ENCODE results near the gene CUBN.

DNA sequence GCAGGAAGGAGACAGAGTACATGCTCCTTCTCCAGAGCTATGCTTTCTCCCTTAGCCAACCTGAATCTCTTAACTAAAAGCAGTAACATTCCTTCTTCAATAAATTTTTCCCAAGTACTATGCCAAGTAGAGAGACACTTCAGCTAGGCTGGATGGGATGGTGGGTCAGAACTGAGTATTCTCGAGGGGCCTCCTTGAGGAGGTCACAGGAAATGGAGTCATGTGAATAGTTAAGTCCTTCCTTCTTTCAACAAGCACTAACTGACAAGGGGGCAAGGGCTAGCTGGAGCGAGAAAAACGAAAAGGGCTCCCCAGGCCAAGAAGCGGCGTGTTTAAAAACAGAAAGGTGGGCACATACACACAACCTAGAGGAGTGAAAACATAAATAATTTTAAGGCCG lies 317.8 kb downstream of the CUBN start:
- no peak for TF ChIP-seq TP53 (CRISPR knock-in tag; IDR thresholded peaks at IDR 0.05)
- no peak for TF ChIP-seq TEAD1 (CRISPR knock-in tag; IDR thresholded peaks at IDR 0.05)
- TF ChIP-seq NR2C2 (CRISPR knock-in tag; IDR thresholded peaks at IDR 0.05): no peak
- TF ChIP-seq, protein P1, sequence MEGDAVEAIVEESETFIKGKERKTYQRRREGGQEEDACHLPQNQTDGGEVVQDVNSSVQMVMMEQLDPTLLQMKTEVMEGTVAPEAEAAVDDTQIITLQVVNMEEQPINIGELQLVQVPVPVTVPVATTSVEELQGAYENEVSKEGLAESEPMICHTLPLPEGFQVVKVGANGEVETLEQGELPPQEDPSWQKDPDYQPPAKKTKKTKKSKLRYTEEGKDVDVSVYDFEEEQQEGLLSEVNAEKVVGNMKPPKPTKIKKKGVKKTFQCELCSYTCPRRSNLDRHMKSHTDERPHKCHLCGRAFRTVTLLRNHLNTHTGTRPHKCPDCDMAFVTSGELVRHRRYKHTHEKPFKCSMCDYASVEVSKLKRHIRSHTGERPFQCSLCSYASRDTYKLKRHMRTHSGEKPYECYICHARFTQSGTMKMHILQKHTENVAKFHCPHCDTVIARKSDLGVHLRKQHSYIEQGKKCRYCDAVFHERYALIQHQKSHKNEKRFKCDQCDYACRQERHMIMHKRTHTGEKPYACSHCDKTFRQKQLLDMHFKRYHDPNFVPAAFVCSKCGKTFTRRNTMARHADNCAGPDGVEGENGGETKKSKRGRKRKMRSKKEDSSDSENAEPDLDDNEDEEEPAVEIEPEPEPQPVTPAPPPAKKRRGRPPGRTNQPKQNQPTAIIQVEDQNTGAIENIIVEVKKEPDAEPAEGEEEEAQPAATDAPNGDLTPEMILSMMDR (IDR thresholded peaks at IDR 0.05): no peak

Measured in WTC11 (cell line).